GM23248 (cell line): Measurements from ENCODE around the gene TFRC. TPM values are rescaled to one million over a fixed set of nuclear protein-coding genes. Genes with fewer than 3 reads are reported as not detected.
"Not testable (repeated sequence)": the region's sequence is repeated elsewhere in the genome, so short reads cannot be mapped to it uniquely, and the experiment has no call there.

Source experiments
- DNase-seq: peaks from one replicate; pipeline ENCODE4 v3.0.0-alpha.2; 2015
- H2AFZ ChIP-seq: fragments of 200-600 bp; sonication (generic); 2 replicates; pipeline ENCODE4 v1.6.1; 2016; ENCODE audit warnings: antibody characterized with exemption
- H3F3A ChIP-seq: fragments of 200-600 bp; sonication (generic); 2 replicates; pipeline ENCODE4 v1.6.1; 2016; ENCODE audit warnings: mild to moderate bottlenecking, antibody characterized with exemption, mixed run types; ENCODE audit not compliant: insufficient read depth
- H3K27ac ChIP-seq: fragments of 200-600 bp; sonication (generic); 2 replicates; pipeline ENCODE4 v1.5.1; 2016; ENCODE audit warnings: mild to moderate bottlenecking
- H3K27me3 ChIP-seq: fragments of 200-600 bp; sonication (generic); replicated peaks from 2 replicates; pipeline ENCODE4 v1.6.1; 2016; ENCODE audit warnings: mild to moderate bottlenecking; ENCODE audit not compliant: insufficient read depth
- H3K36me3 ChIP-seq: fragments of 200-600 bp; sonication (generic); 2 replicates; pipeline ENCODE4 v1.6.1; 2016; ENCODE audit warnings: low read depth, mild to moderate bottlenecking
- H3K4me1 ChIP-seq: fragments of 200-600 bp; sonication (generic); 2 replicates; pipeline ENCODE4 v1.6.1; 2016; ENCODE audit warnings: mild to moderate bottlenecking; ENCODE audit not compliant: insufficient read depth
- H3K4me2 ChIP-seq: fragments of 200-600 bp; sonication (generic); one replicate; pipeline ENCODE4 v1.6.1; 2016; ENCODE audit warnings: mild to moderate bottlenecking; ENCODE audit not compliant: unreplicated experiment
- H3K4me3 ChIP-seq: fragments of 200-600 bp; sonication (generic); 2 replicates; pipeline ENCODE4 v1.5.1; 2016; ENCODE audit warnings: mild to moderate bottlenecking
- H3K79me2 ChIP-seq: fragments of 200-600 bp; sonication (generic); 2 replicates; pipeline ENCODE4 v1.6.1; 2016; ENCODE audit warnings: mild to moderate bottlenecking; ENCODE audit not compliant: insufficient read depth
- H3K9ac ChIP-seq: fragments of 200-600 bp; sonication (generic); 2 replicates; pipeline ENCODE4 v1.6.1; 2016; ENCODE audit warnings: mild to moderate bottlenecking
- H3K9me2 ChIP-seq: fragments of 200-600 bp; sonication (generic); 2 replicates; pipeline ENCODE4 v1.6.1; 2016; ENCODE audit warnings: mixed run types, mild to moderate bottlenecking, moderate library complexity; ENCODE audit not compliant: insufficient read depth
- H3K9me3 ChIP-seq: fragments of 200-600 bp; sonication (generic); one replicate; pipeline ENCODE4 v1.6.1; 2017; ENCODE audit warnings: low read depth
- H4K20me1 ChIP-seq: fragments of 200-600 bp; sonication (generic); 2 replicates; pipeline ENCODE4 v1.6.0; 2016; ENCODE audit not compliant: insufficient read depth
- EZH2 ChIP-seq: fragments of 200-600 bp; sonication (generic); IDR thresholded peaks from 2 replicates; pipeline ENCODE4 v1.6.1; 2018; ENCODE audit warnings: antibody characterized with exemption, mild to moderate bottlenecking; ENCODE audit not compliant: insufficient read depth, poor library complexity, severe bottlenecking
- EZH2phosphoT487 ChIP-seq: fragments of 200-600 bp; sonication (generic); IDR thresholded peaks from 2 replicates; pipeline ENCODE4 v1.6.1; 2018; ENCODE audit warnings: antibody characterized with exemption, moderate library complexity, mild to moderate bottlenecking, low read depth; ENCODE audit not compliant: insufficient read depth
- WGBS, 2 experiments: methylation state at CpG; one replicate each; pipeline ENCODE4 v1.1.6; 2015 to 2017; ENCODE audit warnings: low lambda C conversion rate in 2 of 2, low coverage in 1 of 2; ENCODE audit errors: missing lambda C conversion rate in 2 of 2; 5-methylcytosine and 5-hydroxymethylcytosine counted together
- in situ Hi-C: fragments of 300-500 bp; cut with MboI; formaldehyde crosslinking; loops from 2 replicates; pipeline ENCODE4 v1.15.0; 2020
- polyA plus RNA-seq: library from polyadenylated mRNA; unstranded; fragments of >200 nt; fragmentation: Nextera tagmentation; extraction: Ambion mirVana; gene quantifications from 2 replicates; pipeline ENCODE4 v1.2.1, GENCODE V29; 2016
- total RNA-seq: library from RNA; depleted of rRNA; stranded (reverse); fragments of >200 nt; shearing (Covaris generic); gene quantifications from 2 replicates; pipeline ENCODE4 v1.2.3, GENCODE V29; 2014

Gene TFRC
- total and polyA plus RNA-seq, 2 experiments from 2014 or later: 64.1 to 107 TPM

DNA sequence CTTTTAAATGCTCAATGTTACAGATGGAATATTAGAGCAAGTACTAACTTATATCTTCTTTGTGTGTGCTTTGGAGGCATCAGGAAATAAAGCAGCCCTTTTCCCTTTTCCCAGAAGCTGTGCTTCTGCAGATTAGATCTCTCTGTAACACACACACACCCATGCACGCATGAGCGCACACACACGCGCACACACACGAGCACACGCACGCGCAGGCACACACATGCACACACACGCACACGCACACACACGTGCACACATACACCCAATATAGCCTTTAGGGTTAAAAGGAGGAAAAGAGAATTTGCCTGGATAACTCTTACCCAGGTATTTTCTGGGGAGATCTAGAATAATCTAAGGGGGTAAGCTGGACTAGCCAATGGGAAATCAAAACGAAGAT, 56.9 kb downstream of the TFRC start:
- in situ Hi-C loops: no loop called here
- TF ChIP-seq EZH2 (no peak), EZH2phosphoT487 (no peak)

DNA sequence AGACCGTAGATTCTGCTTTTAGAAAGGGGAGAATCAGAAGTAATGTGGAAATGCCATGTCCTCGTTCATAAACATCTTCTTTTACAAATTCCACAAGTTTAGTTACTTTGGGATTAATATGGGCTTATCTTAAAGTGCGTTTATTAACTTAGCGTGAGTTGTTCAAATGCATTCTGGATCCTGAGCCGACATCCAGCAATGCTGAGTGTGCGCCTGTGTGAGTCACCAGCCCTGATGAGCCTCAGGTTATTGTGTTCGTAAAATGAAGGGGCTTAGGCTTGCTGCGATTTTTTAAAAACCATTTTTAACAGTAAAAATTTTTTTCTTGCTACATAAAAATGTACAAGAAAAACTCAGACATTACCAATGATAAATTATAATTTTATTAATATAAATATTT, 57.9 kb downstream of the TFRC start:
- TF ChIP-seq EZH2: no peak
- no peak for TF ChIP-seq EZH2phosphoT487
- Histone ChIP-seq H3K79me2 (no peaks in the 10 kb centered on the region), H3K9ac (no peak overlapping the region), H3K36me3 (no peaks in the 10 kb centered on the region), H3K27me3 (peaks cover 25% of the 10 kb centered on the region; the same call in 1 of the 2 replicates), H3K4me3 (no peak overlapping the region), H3F3A (no peaks in the 10 kb centered on the region), H3K27ac (no peak overlapping the region), H3K4me2 (no peak overlapping the region), H3K9me3 (no peaks in the 10 kb centered on the region), H3K4me1 (no peaks in the 10 kb centered on the region), H2AFZ (no peak overlapping the region), H4K20me1 (no peaks in the 10 kb centered on the region), H3K9me2 (no peaks in the 10 kb centered on the region)
- no peak for DNase-seq
- 80 to 82% methylated on average over 8 of the region's 8 CpGs for WGBS, 2 experiments
- in situ Hi-C loops: no loop called here

More for the DNA sequence above, 56.9 kb downstream of the TFRC start:
- WGBS, 2 experiments: 62 to 66% methylated on average over 12 of the region's 12 CpGs
- H3K4me3 ChIP-seq: no peak overlapping the region
- no peaks in the 10 kb centered on the region for H3K9me2 ChIP-seq
- DNase-seq: no peak
- H3K4me1 ChIP-seq: no peaks in the 10 kb centered on the region
- H3K36me3 ChIP-seq: no peaks in the 10 kb centered on the region
- H3K27me3 ChIP-seq: peaks cover 24% of the 10 kb centered on the region; the same call in 1 of the 2 replicates
- H3K9ac ChIP-seq: no peak overlapping the region
- no peaks in the 10 kb centered on the region for H3K9me3 ChIP-seq
- no peaks in the 10 kb centered on the region for H3F3A ChIP-seq
- no peak overlapping the region for H3K4me2 ChIP-seq
- no peaks in the 10 kb centered on the region for H4K20me1 ChIP-seq
- no peak overlapping the region for H3K27ac ChIP-seq
- no peak overlapping the region for H2AFZ ChIP-seq
- H3K79me2 ChIP-seq: no peaks in the 10 kb centered on the region

GRCh38 chr3:196022499-196022878, 59.4 kb downstream of the TFRC start:
- H3K4me3 ChIP-seq, H3K9ac ChIP-seq, in situ Hi-C loops, DNase-seq, H3K27ac ChIP-seq, H3K9me3 ChIP-seq, H3K9me2 ChIP-seq, H3F3A ChIP-seq, H3K79me2 ChIP-seq, H4K20me1 ChIP-seq, H3K36me3 ChIP-seq, H3K4me2 ChIP-seq, H3K4me1 ChIP-seq: not testable (repeated sequence)
- peak overlapping the region; percentile 28; the same call in 1 of the 2 replicates for H2AFZ ChIP-seq
- peaks cover 29% of the 10 kb centered on the region; the same call in 1 of the 2 replicates for H3K27me3 ChIP-seq
- 67 to 71% methylated on average over 8 of the region's 8 CpGs for WGBS, 2 experiments

DNA sequence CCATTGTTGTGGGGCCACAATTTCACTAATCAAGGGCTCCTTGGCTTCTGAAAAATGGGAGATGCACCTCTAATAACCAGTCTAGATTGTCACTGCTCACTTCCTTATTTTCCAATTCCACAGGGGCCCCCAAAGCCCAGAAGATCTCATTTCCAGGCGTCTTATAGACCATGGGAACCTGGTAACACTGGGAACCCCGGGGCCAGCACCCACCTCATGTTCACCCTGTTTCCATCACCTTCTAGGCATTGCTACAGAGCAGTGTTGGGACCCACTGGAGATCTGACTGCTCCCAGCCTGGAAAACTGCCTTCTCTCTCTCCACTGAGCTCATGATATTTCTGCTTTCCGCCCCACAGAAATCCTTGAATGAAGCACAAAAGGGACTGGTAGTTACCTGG, 61.5 kb downstream of the TFRC start:
- Histone ChIP-seq H3K4me2 (no peak overlapping the region), H3K36me3 (no peaks in the 10 kb centered on the region), H3K27me3 (peaks cover 25% of the 10 kb centered on the region; the same call in 1 of the 2 replicates), H3K79me2 (no peaks in the 10 kb centered on the region), H3F3A (no peaks in the 10 kb centered on the region), H3K4me3 (no peak overlapping the region), H3K4me1 (0 out of 2 replicates have a peak, but pooled peaks cover 5% of the 10 kb centered on the region), H3K9me2 (no peaks in the 10 kb centered on the region), H3K9me3 (no peaks in the 10 kb centered on the region), H2AFZ (no peak overlapping the region), H4K20me1 (no peaks in the 10 kb centered on the region), H3K9ac (no peak overlapping the region), H3K27ac (no peak overlapping the region)
- TF ChIP-seq EZH2: no peak
- no peak for TF ChIP-seq EZH2phosphoT487
- 36 to 39% methylated on average over 3 of the region's 3 CpGs for WGBS, 2 experiments
- DNase-seq: no peak
- in situ Hi-C loops: no loop called here

DNA sequence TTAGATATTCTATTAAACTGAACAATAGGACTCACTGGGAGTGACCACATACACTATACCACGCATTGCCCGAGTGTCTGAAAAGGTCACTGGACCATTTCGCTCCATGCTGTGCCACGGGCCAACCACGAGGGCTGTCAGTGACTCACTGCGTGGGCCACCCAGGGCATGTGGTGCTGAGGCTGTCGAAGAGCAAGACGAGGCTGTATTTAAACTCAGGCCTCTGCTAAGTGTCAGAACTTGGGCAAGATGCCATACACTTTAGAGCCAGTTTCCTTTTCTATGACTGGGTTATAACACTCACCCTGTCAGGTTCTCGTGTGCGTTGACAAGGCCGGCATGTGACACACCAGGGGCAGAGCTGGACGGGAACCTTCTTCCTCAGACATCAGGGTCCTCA, 62.3 kb downstream of the TFRC start:
- H3K9me2 ChIP-seq, H3K79me2 ChIP-seq, H3K4me3 ChIP-seq, H3K9me3 ChIP-seq, H3K4me1 ChIP-seq, in situ Hi-C loops, H4K20me1 ChIP-seq, H3F3A ChIP-seq, H3K4me2 ChIP-seq, H3K36me3 ChIP-seq, H3K27ac ChIP-seq, H2AFZ ChIP-seq, H3K9ac ChIP-seq: not testable (repeated sequence)
- 56 to 58% methylated on average over 12 of the region's 12 CpGs for WGBS, 2 experiments
- peaks cover 25% of the 10 kb centered on the region; the same call in 1 of the 2 replicates for H3K27me3 ChIP-seq
- DNase-seq: peak; percentile 2

DNA sequence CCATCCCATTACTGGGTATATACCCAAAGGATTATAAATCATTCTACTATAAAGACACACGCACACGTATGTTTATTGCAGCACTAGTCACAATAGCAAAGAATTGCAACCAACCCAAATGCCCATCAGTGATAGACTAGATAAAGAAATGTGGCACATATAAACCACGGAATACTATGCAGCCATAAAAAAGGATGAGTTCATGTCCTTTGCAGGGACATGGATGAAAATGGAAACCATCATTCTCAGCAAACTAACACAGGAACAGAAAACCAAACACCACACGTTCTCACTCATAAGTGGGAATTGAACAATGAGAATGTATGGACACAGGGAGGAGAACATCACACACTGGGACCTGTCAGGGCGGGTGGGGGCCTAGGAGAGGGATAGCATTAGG, 63.7 kb downstream of the TFRC start:
- H3K4me3 ChIP-seq, H3K27ac ChIP-seq, DNase-seq, H3K4me1 ChIP-seq, H3K4me2 ChIP-seq, H3K9me3 ChIP-seq, H3K36me3 ChIP-seq, H3K9me2 ChIP-seq, H4K20me1 ChIP-seq, H2AFZ ChIP-seq, H3K9ac ChIP-seq, H3F3A ChIP-seq, H3K79me2 ChIP-seq, in situ Hi-C loops: not testable (repeated sequence)
- 60 to 67% methylated on average over 5 of the region's 5 CpGs for WGBS, 2 experiments
- H3K27me3 ChIP-seq: peaks cover 19% of the 10 kb centered on the region; the same call in 1 of the 2 replicates
